ENCODE measurements around the gene ABI3BP.

Gene ABI3BP

GRCh38 chr3:100836661-100837060, 156.6 kb downstream of the ABI3BP start:
- no peak for DNase-seq (ENCODE audit: low read depth)

DNA sequence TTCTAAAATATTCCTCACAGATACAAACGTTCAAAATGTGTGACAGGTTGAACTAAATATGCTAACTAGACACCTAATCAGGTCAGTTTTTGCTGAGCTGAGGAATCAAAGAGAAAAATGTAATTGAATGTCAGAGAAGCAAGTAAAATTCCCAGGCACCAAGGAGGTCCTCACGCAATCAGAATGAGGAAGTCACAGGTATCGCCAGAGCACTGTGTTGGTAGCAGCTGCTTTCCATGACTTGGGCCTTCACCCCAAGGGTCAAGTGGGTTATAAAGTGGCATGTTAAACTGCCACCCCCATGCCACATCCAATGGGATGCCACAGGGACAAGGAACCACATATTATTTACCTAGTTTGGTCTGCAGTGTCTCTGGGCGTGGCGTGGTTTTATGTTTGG, 158.9 kb downstream of the ABI3BP start:
- no peak for DNase-seq (ENCODE audit: low read depth)

DNA sequence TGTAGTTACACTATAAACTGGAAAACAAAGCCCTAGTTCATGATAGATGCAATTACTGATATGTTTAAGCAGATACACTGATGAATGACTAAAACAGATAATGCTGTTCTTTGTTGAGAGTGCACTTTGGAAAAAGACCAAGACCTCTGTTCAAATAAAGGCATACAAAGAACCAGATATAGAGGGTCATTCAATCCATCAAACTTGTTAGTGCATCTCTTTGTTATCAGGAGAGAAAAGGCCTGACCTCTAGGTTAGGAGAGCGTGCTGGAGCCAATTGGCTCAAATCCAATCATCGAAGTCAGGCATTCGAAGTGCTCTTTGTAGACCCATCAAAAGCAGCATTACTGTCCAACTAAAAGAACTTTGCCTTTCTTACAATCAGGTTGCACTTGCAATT, 159.7 kb downstream of the ABI3BP start:
- DNase-seq (ENCODE audit: low read depth): no peak

- DNase-seq (ENCODE audit: low read depth): no peak
Measured at GRCh38 chr3:100831629-100832028, 161.6 kb downstream of the ABI3BP start.

DNA sequence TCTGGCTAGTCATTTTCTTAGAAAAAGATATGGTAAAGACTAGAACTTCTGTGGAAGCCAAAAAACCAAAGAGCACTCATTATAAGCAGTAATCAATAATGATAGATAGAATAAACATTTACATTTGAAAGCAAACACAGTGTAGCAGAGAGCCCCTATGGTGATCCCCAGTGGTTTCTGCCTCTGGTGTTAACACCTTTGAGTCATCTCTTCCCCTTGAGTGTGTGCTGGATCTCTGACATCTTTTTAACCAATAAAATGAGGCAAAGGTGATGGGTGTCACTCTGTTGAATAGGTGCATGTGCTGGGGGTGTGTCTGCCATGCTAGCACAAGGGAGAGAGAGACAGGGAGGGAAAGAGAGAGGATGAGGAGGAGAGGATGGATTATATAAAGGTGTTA, 162.3 kb downstream of the ABI3BP start:
- no peak for DNase-seq (ENCODE audit: low read depth)

DNA sequence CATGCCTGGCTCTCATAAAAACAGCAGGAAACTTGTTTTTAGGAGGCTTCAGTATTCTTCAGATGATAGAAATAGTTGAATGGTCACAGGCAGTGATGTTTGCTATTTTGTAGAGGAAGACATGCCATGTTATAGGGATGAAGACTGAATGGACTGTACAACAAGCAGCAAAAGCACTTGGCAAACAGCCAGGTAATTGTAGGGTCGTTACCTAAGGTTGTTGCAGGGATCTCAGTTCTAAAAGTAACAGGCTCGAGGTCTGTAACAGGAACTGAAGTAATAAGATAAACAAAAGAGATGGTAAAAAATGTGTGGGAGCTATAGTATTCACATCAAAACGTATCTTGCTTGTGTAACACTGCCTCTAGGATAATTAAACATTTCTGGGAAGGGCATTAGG, 167.6 kb downstream of the ABI3BP start:
- DNase-seq (ENCODE audit: low read depth): no peak

DNA sequence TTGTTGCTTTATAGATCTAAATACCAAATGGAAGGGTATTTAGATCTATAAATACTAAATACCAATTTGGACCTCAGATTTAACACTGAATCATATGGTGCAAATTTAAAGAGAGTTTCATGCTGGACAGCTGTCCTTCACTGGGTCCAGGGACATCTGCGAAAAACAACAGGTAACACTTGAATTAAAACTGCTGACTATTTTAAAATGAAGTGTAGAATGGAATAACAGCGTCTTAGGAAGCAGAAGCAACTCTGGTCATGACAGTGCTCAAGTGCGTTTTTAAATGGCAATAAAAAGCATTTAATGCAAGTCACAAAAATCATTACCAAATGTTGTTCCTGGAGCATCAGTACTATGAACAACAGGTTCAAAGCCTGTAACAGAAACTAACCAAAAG, 177.6 kb downstream of the ABI3BP start:
- DNase-seq (ENCODE audit: low read depth): no peak

DNA sequence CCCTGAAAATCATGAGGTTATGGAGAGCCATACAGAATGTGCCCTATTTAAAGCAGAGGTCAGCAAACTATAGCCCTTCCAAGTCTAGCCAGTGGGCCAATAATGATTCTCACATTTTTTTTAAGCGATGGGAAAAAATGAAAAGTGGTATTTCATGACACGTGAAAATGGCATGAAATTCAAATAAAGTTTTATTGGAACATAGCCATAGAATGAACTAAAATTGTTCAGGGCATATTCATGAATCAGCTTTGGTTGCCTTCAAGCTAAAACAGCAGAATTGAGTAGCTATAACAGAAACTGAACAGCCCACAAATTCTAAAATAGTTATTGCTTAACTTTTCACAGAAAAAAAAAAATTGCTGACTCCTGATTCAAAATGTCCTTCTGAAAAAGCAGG, 179.4 kb downstream of the ABI3BP start:
- no peak for DNase-seq (ENCODE audit: low read depth)

- DNase-seq (ENCODE audit: low read depth): no peak
Measured at GRCh38 chr3:100811779-100812507, 181.3 kb downstream of the ABI3BP start.

DNA sequence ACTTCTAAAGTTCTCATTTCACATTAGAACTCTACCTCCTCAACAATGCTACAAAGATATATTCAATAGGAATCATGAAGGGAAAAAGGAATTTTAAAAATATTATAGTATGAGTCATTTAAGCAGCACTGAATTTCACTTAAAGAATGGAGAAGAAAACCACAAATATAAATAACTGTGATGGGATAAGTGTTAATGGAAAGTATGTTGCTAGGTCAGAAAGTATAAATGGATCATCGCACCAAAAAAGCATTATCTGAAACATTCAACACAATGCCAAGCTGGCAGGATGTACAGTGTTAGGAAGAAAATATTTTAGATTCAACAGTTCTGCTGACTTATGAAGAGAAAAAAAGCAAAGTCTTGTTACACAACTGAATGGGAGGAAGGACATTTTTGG, 182.6 kb downstream of the ABI3BP start:
- DNase-seq (ENCODE audit: low read depth): peak; percentile 38

DNA sequence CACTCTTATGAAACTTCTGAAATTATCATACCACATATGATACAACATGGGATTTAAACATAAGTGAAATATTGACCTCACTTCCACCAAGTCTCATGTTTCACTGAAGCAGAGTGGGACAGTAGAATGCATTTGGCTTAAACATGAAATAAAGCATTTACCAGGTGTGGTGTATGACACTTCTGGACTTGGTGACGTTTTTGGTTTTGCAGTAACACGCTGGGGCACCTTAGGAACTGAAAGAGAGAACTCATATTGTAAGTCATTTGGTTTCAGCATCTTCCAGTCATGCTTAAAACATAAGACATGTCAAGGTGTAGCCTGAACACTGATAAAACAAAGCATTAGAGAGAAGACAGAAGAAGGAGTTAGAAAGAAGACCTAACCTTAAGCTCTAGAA, 188.6 kb downstream of the ABI3BP start:
- DNase-seq (ENCODE audit: low read depth): no peak

- no peak for DNase-seq (ENCODE audit: low read depth)
Measured at GRCh38 chr3:100803711-100804110, 189.5 kb downstream of the ABI3BP start.

- no peak for DNase-seq (ENCODE audit: low read depth)
Measured at GRCh38 chr3:100802126-100802525, 191.1 kb downstream of the ABI3BP start.

DNA sequence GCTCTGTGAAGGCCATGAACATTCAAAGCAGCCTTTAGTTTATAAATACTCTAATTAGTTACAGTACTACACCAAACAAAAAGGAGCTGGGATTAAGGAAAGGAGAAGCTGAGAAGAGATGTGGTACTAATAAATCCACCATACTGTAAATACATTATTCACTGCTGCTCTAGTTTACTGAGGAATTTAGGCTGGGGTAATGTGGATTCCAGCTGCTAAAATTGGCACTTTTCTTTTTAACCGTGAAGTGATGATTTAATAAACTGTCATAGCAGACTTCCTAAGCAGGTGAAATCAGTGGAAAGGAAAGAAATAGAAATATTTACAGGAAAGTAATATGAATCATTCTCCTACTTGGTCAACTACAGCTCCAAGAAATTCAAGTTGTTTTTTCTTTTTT, 195.2 kb downstream of the ABI3BP start:
- no peak for DNase-seq (ENCODE audit: low read depth)

DNA sequence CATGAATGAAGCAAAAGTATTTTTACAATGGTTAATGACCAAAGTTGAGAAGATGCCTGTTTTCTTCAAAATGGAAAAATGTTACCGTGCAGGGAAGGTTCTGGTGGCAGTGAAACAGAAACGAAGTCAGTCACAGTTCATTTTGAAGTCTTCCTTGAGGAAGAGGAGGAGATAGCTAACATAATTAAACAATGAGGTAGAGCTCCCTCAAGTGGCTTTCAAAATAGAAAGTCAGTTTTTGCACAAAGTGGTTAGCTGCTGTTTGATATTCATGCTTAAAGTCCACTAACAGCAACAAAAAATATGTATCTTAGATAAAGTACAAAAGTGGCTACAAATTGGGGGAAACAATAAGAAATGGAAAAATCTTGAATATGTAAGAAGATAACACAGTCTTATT, 196.7 kb downstream of the ABI3BP start:
- DNase-seq (ENCODE audit: low read depth): no peak

- DNase-seq (ENCODE audit: low read depth): no peak
Measured at GRCh38 chr3:100789579-100789978, 203.6 kb downstream of the ABI3BP start.

- no peak for DNase-seq (ENCODE audit: low read depth)
Measured at GRCh38 chr3:100783619-100784018, 209.6 kb downstream of the ABI3BP start.

GRCh38 chr3:100782906-100783305, 210.3 kb downstream of the ABI3BP start:
- no peak for DNase-seq (ENCODE audit: low read depth)

DNA sequence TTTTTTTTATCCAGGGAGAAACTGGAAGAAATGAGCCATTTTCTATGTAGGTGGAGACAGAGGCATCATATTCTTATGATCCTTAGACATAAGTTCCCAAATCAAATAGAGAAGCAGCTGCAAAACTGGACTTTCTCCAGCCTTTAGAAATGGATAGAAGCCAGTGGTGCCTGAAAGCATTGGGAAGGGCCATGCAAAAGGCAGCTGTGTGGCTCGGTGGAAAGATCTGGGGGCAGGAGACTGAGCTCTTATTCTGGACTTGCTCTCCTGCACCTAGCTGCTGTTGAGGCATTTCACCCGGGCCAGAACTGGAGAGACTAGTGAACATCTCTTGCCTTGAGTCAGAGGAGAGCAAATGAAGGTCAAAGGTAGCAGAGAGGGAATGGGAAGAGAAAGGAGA, 210.9 kb downstream of the ABI3BP start:
- DNase-seq (ENCODE audit: low read depth): no peak

DNA sequence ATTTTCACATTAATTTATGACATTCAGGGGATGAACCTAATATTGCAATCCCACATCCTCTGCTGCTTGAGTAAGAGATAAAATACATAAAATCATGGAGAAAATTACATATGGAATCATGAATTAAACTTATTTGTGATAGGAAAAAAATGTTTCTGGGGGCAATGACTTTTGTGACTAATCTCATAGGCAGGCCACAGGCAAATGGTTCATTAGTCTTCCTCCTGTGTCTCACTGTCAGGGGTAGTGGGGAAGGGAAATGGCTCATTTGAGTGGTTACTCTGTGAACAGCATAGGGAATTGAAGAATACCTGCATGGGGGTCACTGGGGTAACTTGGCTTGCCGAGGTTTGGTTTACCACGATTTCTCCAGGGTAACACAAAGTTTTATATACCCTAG, 211.9 kb downstream of the ABI3BP start:
- no peak for DNase-seq (ENCODE audit: low read depth)

GRCh38 chr3:100780071-100780622, 213.1 kb downstream of the ABI3BP start:
- DNase-seq (ENCODE audit: low read depth): no peak

GRCh38 chr3:100779480-100779879, 213.7 kb downstream of the ABI3BP start:
- DNase-seq (ENCODE audit: low read depth): no peak

- no peak for DNase-seq (ENCODE audit: low read depth)
Measured at GRCh38 chr3:100777271-100777670, 215.9 kb downstream of the ABI3BP start.

- no peak for DNase-seq (ENCODE audit: low read depth)
Measured at GRCh38 chr3:100776746-100777145, 216.5 kb downstream of the ABI3BP start.

Data from GM04504 (cell line).